Umbilical cord (tissue), 2 donors: ENCODE data around the gene FDX2. TPM values are rescaled to one million over a fixed set of nuclear protein-coding genes. Genes with fewer than 3 reads are reported as not detected.
"Not testable (repeated sequence)": the region's sequence is repeated elsewhere in the genome, so short reads cannot be mapped to it uniquely, and the experiment has no call there.

Experiments
- DNase-seq: peaks from one replicate; pipeline ENCODE4 v3.0.0-alpha.2; 2015; ENCODE audit warnings: low spot score
- total RNA-seq: library from RNA; depleted of rRNA; stranded (reverse); fragments of >200 nt; gene quantifications from one replicate; pipeline ENCODE4 v1.2.3, GENCODE V29; 2014; ENCODE audit warnings: low replicate concordance; ENCODE audit not compliant: insufficient read depth

Gene FDX2
- 18.3 TPM for total RNA-seq

- peak; percentile 86 for DNase-seq
Measured at GRCh38 chr19:10315335-10316214, at the start of gene FDX2. TSS of gene FDX2 (minus strand) at chr19:10316015. CDS start at chr19:10315996, 19 bp downstream.

- DNase-seq, result no peak
Measured at GRCh38 chr19:10365518-10365917, 49.7 kb upstream of the FDX2 start.

- DNase-seq, result no peak
Measured at GRCh38 chr19:10364644-10365043, 48.8 kb upstream of the FDX2 start.

- no peak for DNase-seq
Measured at GRCh38 chr19:10363789-10364281, 48.0 kb upstream of the FDX2 start.

GRCh38 chr19:10362259-10362658 is 46.4 kb upstream of the FDX2 start:
- no peak for DNase-seq

GRCh38 chr19:10361569-10362011 is 45.8 kb upstream of the FDX2 start:
- no peak for DNase-seq

- no peak for DNase-seq
Measured at GRCh38 chr19:10356431-10356830, 40.6 kb upstream of the FDX2 start.

GRCh38 chr19:10353793-10354391 is 38.1 kb upstream of the FDX2 start:
- DNase-seq, result peak; percentile 41

GRCh38 chr19:10352764-10353671 is 37.2 kb upstream of the FDX2 start:
- DNase-seq, result peak; percentile 63

- DNase-seq, result no peak
Measured at GRCh38 chr19:10346509-10346908, 30.7 kb upstream of the FDX2 start.

GRCh38 chr19:10344780-10345179 is 29.0 kb upstream of the FDX2 start:
- no peak for DNase-seq

GRCh38 chr19:10343495-10343894 is 27.7 kb upstream of the FDX2 start:
- DNase-seq, result no peak

GRCh38 chr19:10339977-10340376 is 24.2 kb upstream of the FDX2 start:
- DNase-seq, result no peak

GRCh38 chr19:10339380-10339960 is 23.7 kb upstream of the FDX2 start, which contains the start of gene ICAM3:
TSS of gene ICAM3 (minus strand) at chr19:10339624. CDS start at chr19:10339614, 10 bp downstream.
- no peak for DNase-seq

GRCh38 chr19:10338940-10339339 is 23.1 kb upstream of the FDX2 start:
- DNase-seq, result no peak

- not testable (repeated sequence) for DNase-seq
Measured at GRCh38 chr19:10336725-10337124, 20.9 kb upstream of the FDX2 start.

- DNase-seq, result no peak
Measured at GRCh38 chr19:10335352-10335985, 19.7 kb upstream of the FDX2 start.

- DNase-seq, result peak; percentile 97
Measured at GRCh38 chr19:10334588-10335351, 19.0 kb upstream of the FDX2 start.

GRCh38 chr19:10333758-10334587 is 18.2 kb upstream of the FDX2 start:
- DNase-seq, result peak; percentile 10
